ENCODE results near the gene FLNA.

DNA sequence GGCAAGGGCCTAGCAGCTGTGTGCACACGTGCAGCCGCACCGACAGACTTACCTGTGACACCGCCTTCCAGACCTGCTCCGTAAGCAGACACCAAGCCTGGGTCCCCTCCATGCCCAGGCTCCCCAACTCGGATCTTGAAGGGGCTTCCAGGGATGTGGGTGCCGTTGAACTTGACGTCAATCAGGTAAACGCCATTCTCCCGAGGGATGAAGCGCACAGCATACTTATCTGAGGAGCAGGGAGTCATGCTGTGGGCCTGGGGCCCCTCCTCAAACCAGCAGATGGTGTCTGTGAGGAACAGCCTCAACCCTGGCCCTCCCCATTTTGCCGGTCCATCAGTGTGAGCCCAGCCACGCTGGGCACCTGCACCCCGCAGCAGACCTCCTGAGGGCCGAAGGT, 24.5 kb downstream of the FLNA start:
- TF ChIP-seq, protein P1, sequence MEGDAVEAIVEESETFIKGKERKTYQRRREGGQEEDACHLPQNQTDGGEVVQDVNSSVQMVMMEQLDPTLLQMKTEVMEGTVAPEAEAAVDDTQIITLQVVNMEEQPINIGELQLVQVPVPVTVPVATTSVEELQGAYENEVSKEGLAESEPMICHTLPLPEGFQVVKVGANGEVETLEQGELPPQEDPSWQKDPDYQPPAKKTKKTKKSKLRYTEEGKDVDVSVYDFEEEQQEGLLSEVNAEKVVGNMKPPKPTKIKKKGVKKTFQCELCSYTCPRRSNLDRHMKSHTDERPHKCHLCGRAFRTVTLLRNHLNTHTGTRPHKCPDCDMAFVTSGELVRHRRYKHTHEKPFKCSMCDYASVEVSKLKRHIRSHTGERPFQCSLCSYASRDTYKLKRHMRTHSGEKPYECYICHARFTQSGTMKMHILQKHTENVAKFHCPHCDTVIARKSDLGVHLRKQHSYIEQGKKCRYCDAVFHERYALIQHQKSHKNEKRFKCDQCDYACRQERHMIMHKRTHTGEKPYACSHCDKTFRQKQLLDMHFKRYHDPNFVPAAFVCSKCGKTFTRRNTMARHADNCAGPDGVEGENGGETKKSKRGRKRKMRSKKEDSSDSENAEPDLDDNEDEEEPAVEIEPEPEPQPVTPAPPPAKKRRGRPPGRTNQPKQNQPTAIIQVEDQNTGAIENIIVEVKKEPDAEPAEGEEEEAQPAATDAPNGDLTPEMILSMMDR (IDR thresholded peaks at IDR 0.05): no peak
- TF ChIP-seq POLR2A (IDR thresholded peaks at IDR 0.05): no peak
